Transverse colon (tissue), 3 donors: Measurements from ENCODE around the gene SOAT1.

Experiments used
- CTCF ChIP-seq, 5 experiments: fragments of 200-600 bp in 3 of 5; fragments of 450-650 bp in 2 of 5; sonication (generic) in 3 of 5; IDR thresholded peaks; 1 replicate in 2 of 5; 2 replicates in 3 of 5; pipeline ENCODE4 v1.5.1; 2016 to 2017; ENCODE audit warnings: antibody characterized with exemption in 5 of 5, inconsistent platforms in 3 of 5, mild to moderate bottlenecking in 2 of 5, moderate library complexity in 1 of 5
- POLR2A ChIP-seq: fragments of 450-650 bp; IDR thresholded peaks from one replicate; pipeline ENCODE4 v1.6.1; 2016; ENCODE audit warnings: antibody characterized with exemption, mild to moderate bottlenecking, moderate library complexity

- TF ChIP-seq POLR2A (no peak), CTCF (IDR thresholded peaks at IDR 0.05) (no peak)
These were observed 30.5 kb upstream of the SOAT1 start for GRCh38 chr1:179263121-179263520.
